GM18520 (cell line): ENCODE results near the gene RCSD1.

Experiments used
- ATAC-seq: cut with Tn5 transposase; IDR thresholded peaks from one replicate; pipeline ENCODE4 v1.9.1; 2021; ENCODE audit not compliant: unreplicated experiment

Gene RCSD1

GRCh38 chr1:167617153-167618147 lies 12.6 kb upstream of the RCSD1 start:
- ATAC-seq = no peak

GRCh38 chr1:167618366-167618765 lies 11.7 kb upstream of the RCSD1 start:
- ATAC-seq = no peak

- ATAC-seq = no peak
Observed at GRCh38 chr1:167618789-167619188, 11.2 kb upstream of the RCSD1 start.

GRCh38 chr1:167620002-167620401 lies 10.0 kb upstream of the RCSD1 start:
- no peak for ATAC-seq

GRCh38 chr1:167621780-167622313 lies 8.2 kb upstream of the RCSD1 start:
- no peak for ATAC-seq

GRCh38 chr1:167623951-167624350 lies 6.1 kb upstream of the RCSD1 start:
- no peak for ATAC-seq

GRCh38 chr1:167625040-167625823 lies 4.8 kb upstream of the RCSD1 start:
- ATAC-seq = no peak

- ATAC-seq = no peak
Observed at GRCh38 chr1:167627615-167627864, 2.5 kb upstream of the RCSD1 start.

GRCh38 chr1:167627865-167628641 lies 2.0 kb upstream of the RCSD1 start:
- peak; percentile 52 for ATAC-seq

- ATAC-seq = no peak
Observed at GRCh38 chr1:167628741-167629515, 1.1 kb upstream of the RCSD1 start.

- ATAC-seq = peak; percentile 20
Observed at GRCh38 chr1:167630568-167631385, 745 bp downstream of the RCSD1 start.

- ATAC-seq = no peak
Observed at GRCh38 chr1:167631386-167631935, 1.4 kb downstream of the RCSD1 start.

- no peak for ATAC-seq
Observed at GRCh38 chr1:167631936-167632614, 2.0 kb downstream of the RCSD1 start.

GRCh38 chr1:167633258-167633944 lies 3.4 kb downstream of the RCSD1 start:
- ATAC-seq = no peak

GRCh38 chr1:167634435-167634834 lies 4.4 kb downstream of the RCSD1 start:
- no peak for ATAC-seq

GRCh38 chr1:167635156-167635648 lies 5.2 kb downstream of the RCSD1 start:
- ATAC-seq = no peak

- ATAC-seq = no peak
Observed at GRCh38 chr1:167635941-167636340, 5.9 kb downstream of the RCSD1 start.

- ATAC-seq = no peak
Observed at GRCh38 chr1:167638064-167638463, 8.0 kb downstream of the RCSD1 start.
